Measurements from ENCODE around the gene ST3GAL3.

DNA sequence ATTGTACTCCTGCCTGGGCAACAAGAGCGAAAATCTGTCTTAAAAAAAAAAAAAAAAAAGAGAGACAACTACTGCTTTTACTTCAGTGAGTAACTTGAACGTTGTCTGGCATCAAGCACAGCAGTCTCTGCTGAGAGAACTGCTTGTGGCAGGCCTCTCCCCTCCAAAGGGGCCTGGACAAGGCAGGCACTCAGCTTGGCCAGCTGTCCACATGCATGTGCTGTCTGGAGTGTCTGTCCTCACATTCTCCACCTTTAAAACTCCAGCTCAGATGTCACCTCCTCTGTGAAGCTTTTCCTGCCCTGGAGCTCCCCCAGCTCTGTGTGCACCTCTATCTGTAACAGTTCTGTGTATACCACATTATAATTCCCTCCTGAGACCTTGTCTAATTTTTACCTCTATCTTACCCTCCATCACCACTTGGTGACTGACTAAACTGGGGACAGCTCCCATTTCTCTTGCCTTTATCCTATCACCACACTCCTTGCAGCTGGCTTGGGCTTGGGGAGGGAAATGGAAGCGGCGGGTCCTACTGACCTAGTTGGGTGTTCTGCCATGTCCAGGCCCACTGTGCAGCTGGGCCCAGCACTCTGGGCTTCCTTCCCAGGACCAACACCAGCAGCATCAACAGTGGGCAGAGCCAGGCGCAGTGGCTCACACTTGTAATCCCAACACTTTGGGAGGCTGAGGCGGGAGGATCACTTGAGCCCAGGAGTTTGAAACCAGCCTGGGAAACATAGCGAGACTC, 154.8 kb downstream of the ST3GAL3 start:
- TF ChIP-seq, protein P1, sequence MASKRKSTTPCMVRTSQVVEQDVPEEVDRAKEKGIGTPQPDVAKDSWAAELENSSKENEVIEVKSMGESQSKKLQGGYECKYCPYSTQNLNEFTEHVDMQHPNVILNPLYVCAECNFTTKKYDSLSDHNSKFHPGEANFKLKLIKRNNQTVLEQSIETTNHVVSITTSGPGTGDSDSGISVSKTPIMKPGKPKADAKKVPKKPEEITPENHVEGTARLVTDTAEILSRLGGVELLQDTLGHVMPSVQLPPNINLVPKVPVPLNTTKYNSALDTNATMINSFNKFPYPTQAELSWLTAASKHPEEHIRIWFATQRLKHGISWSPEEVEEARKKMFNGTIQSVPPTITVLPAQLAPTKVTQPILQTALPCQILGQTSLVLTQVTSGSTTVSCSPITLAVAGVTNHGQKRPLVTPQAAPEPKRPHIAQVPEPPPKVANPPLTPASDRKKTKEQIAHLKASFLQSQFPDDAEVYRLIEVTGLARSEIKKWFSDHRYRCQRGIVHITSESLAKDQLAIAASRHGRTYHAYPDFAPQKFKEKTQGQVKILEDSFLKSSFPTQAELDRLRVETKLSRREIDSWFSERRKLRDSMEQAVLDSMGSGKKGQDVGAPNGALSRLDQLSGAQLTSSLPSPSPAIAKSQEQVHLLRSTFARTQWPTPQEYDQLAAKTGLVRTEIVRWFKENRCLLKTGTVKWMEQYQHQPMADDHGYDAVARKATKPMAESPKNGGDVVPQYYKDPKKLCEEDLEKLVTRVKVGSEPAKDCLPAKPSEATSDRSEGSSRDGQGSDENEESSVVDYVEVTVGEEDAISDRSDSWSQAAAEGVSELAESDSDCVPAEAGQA (IDR thresholded peaks at IDR 0.05; ENCODE audit: low read depth), result no peak
- TF ChIP-seq, protein P1 (CRISPR knock-in tag; IDR thresholded peaks at IDR 0.05; ENCODE audit: borderline replicate concordance), result no peak
- TF ChIP-seq, protein P2, sequence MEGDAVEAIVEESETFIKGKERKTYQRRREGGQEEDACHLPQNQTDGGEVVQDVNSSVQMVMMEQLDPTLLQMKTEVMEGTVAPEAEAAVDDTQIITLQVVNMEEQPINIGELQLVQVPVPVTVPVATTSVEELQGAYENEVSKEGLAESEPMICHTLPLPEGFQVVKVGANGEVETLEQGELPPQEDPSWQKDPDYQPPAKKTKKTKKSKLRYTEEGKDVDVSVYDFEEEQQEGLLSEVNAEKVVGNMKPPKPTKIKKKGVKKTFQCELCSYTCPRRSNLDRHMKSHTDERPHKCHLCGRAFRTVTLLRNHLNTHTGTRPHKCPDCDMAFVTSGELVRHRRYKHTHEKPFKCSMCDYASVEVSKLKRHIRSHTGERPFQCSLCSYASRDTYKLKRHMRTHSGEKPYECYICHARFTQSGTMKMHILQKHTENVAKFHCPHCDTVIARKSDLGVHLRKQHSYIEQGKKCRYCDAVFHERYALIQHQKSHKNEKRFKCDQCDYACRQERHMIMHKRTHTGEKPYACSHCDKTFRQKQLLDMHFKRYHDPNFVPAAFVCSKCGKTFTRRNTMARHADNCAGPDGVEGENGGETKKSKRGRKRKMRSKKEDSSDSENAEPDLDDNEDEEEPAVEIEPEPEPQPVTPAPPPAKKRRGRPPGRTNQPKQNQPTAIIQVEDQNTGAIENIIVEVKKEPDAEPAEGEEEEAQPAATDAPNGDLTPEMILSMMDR (CRISPR knock-in tag; IDR thresholded peaks at IDR 0.05), result no peak
- TF ChIP-seq ZNF761 (CRISPR knock-in tag; conservative IDR thresholded peaks at IDR 0.05) (no peak), RFX1 (IDR thresholded peaks at IDR 0.05) (no peak), TSC22D2 (CRISPR knock-in tag; IDR thresholded peaks at IDR 0.05; ENCODE audit: borderline replicate concordance) (no peak)

Measured in HepG2 (cell line).